Measurements from ENCODE around the gene LINS1.
"Not testable (repeated sequence)": the region's sequence is repeated elsewhere in the genome, so short reads cannot be mapped to it uniquely, and the experiment has no call there.

Gene LINS1

GRCh38 chr15:100602823-100603393 is 924 bp upstream of the LINS1 start:
- peak overlapping the region; percentile 69 to 95 (median 87) for H3K4me3 ChIP-seq

DNA sequence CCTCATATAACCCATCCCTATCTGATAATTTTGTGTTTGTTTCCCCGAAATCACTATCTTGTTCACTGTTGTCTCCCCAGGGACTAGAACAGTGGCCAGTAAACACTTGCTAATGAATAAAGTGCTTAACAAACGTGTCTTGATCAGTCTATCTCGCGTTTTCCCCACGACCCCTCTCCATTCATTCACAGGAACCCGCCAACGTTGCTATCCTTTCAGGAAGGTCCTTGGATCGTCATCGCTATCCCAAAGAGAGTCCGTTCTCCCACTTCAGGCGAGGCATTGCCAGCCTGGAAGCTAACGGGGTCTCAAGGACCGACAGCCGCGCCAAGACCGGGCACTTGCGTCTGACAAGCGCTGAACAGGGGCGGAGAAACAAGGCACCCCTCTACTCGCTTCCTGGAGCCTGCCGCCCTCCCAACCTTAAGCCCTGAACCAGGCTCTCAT is 344 bp downstream of the LINS1 start:
- Histone ChIP-seq H3K4me3 (peak overlapping the region; percentile 64 to 92 (median 78)), H3K27ac (peak overlapping the region; percentile 2 to 95 (median 90))

More at GRCh38 chr15:100602823-100603393, 924 bp upstream of the LINS1 start:
- H3K27ac ChIP-seq: peak overlapping the region in 20 of 21 experiments; percentile 66 to 95 (median 87)

- H3K27ac ChIP-seq: peak overlapping the region in 19 of 21 experiments; percentile 77 to 95 (median 91)
- H3K4me3 ChIP-seq: peak overlapping the region; percentile 64 to 92 (median 78)
These were observed 821 bp downstream of the LINS1 start for GRCh38 chr15:100601163-100601562.

GRCh38 chr15:100598655-100599054 is 3.3 kb downstream of the LINS1 start:
- Histone ChIP-seq H3K4me3 (no peak overlapping the region), H3K27ac (peak overlapping the region in 7 of 21 experiments; percentile 18 to 89 (median 60))

DNA sequence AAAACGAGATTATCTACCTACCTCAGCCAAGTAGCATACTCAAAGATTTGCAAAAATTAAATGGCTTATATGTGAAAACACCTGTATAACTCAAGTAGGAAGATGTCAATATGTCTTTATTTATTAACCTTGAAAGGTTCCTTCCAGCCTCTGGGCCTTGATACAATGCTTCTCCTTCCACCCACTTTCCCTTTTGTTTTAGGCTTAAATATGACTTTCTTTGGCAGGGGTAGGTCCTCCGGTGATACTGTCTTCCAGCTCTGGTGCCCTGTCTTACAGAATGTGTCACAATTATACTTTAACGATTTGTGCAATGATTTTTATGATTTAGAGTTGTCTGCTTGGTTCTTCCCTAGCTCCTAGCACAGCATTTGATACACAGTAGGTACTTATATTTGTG is 4.1 kb downstream of the LINS1 start:
- Histone ChIP-seq H3K4me3 (no peak overlapping the region), H3K27ac (peak overlapping the region in 15 of 21 experiments; percentile 48 to 89 (median 74))

GRCh38 chr15:100596792-100597191 is 5.2 kb downstream of the LINS1 start:
- Histone ChIP-seq H3K4me3 (peak overlapping the region in 3 of 7 experiments; percentile 9 to 14 (median 10)), H3K27ac (peak overlapping the region; percentile 9 to 89 (median 75))

DNA sequence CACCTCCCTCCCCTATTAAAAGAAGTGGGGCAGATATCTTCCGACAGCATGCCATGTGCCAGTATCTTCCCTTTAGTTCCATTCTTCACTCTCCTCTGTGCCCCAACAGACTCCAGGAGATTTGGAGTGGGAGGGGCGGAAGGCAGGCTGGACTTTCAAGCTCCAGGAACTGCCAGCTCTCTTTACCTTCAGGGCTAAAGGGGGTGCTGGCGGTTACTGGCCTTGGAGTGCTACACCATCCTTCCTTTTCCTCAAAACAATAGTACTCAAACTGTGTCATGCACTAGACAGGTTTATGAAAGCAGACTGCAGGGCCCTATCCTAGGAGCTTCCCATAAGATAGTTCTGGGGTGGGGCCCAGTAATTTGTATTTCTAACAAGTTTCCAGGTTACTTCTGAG is 6.0 kb downstream of the LINS1 start:
- H3K27ac ChIP-seq: peak overlapping the region in 20 of 21 experiments; percentile 54 to 89 (median 75)
- peak overlapping the region in 1 of 7 experiments; percentile 9 for H3K4me3 ChIP-seq

- Histone ChIP-seq H3K27ac (no peak overlapping the region), H3K4me3 (no peak overlapping the region)
These were observed 8.6 kb downstream of the LINS1 start for GRCh38 chr15:100593431-100593830.

DNA sequence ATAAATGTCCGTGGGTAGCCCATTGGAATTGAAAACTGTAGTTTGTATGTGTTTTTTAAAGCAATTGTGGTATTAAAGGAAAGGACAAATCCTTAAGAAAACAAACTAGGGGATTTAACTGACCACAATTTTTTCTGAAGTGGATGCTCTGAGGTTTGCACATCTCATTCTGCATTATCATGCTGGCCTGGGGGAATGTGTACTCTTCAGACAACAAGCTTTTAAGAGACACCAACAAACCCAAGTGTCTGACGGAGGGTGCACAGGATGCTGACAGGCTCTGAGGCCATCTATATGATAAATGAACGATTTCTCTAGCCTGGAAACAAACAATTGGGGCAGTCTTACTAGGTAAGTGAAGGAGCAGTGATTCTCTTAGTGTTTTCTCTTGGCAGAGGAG is 9.1 kb downstream of the LINS1 start:
- H3K4me3 ChIP-seq: no peak overlapping the region
- no peak overlapping the region for H3K27ac ChIP-seq

DNA sequence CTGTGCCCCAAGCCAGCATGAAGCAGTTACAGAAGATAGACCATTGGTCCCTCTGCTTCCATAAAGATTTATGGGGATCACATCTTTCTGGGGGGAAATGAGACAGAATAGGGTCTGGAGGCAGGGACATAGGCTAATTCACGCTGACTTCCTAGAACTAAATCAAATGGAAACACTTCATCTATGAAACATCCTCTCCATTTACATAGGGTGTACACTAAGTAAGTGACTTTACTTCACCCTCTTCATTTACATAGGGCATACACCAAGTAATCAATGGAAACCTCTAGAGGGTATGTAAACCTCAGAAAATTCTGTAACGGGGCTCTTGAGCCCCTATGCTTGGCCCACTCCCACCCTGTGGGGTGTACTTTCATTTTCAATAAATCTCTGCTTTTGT is 10.1 kb downstream of the LINS1 start:
- no peak overlapping the region for H3K4me3 ChIP-seq
- no peak overlapping the region for H3K27ac ChIP-seq

- not testable (repeated sequence) for H3K27ac ChIP-seq, H3K4me3 ChIP-seq
These were observed 10.8 kb downstream of the LINS1 start for GRCh38 chr15:100591163-100591562.

- Histone ChIP-seq H3K4me3 (no peak overlapping the region), H3K27ac (no peak overlapping the region)
These were observed 13.2 kb downstream of the LINS1 start for GRCh38 chr15:100588638-100589242.

DNA sequence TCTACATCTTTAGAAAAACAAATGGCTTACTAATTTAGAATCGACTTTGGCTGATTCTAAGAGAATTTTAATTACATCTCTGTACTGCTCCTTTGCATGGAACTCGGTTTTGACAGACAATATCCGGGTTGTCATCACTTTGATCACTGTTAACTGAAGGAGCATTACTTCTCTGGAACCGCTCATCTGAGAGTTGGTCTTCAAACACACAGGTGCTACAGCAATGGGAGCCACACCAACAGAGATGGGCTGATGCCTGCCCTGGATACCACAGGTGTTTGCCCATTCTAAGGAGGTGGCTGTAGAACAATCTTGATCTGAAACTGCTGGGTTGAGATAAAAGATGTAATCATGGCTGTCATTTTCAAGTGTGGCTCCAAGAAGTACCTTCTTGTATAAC is 21.6 kb downstream of the LINS1 start:
- Histone ChIP-seq H3K27ac (no peak overlapping the region), H3K4me3 (no peak overlapping the region)

DNA sequence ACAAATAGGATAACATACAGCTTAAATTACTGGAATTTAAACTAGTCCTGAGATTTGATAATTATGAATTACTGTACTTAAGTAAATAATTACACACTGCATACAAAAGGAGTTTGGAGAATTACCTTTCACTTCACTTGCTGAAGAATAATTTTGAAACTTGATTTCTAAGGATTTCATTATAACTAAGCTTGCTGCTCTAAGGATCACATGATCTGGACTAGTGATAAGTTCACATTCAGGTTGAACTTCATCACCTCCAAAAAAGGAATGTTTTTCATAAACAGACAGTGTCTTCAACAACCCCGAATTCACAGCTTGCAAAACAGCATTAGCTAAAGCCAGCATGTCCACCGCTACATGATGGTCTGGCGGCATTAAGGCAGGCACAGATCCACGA is 28.5 kb downstream of the LINS1 start:
- no peak overlapping the region for H3K4me3 ChIP-seq
- no peak overlapping the region for H3K27ac ChIP-seq

DNA sequence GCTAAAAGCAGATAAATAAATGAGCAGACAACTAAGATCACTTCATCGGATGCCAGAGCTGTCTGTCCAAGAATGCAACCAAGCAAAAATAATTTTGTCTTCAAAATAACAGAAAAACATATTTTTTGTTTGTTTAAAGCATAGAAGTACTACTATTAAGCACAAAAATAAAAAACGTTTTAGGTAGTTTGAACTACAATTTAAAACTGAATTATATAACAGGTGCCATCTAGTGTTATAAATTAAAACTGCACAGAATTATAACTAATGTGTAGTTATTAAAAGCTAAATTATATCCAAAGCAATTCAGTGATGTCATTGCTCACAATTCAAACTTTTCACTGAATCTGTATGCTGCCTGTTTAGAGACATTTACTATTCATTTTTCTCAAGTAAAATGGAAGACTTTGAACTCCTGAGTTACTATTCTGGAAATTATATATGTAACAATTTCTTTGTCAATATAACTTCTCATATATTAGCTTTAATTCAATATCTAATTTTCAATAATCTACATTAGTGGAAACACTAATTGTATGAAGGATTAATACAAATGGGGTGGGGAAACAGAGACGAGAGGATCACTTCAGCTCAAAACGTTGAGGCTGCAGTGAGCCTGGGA is 29.5 kb downstream of the LINS1 start:
- Histone ChIP-seq H3K4me3 (no peak overlapping the region), H3K27ac (peak overlapping the region in 1 of 21 experiments; percentile 33)

- Histone ChIP-seq H3K27ac (peak overlapping the region in 1 of 21 experiments; percentile 33), H3K4me3 (no peak overlapping the region)
These were observed 30.3 kb downstream of the LINS1 start for GRCh38 chr15:100571592-100572167.

GRCh38 chr15:100570735-100571313 is 31.2 kb downstream of the LINS1 start:
- Histone ChIP-seq H3K4me3 (no peak overlapping the region), H3K27ac (no peak overlapping the region)

DNA sequence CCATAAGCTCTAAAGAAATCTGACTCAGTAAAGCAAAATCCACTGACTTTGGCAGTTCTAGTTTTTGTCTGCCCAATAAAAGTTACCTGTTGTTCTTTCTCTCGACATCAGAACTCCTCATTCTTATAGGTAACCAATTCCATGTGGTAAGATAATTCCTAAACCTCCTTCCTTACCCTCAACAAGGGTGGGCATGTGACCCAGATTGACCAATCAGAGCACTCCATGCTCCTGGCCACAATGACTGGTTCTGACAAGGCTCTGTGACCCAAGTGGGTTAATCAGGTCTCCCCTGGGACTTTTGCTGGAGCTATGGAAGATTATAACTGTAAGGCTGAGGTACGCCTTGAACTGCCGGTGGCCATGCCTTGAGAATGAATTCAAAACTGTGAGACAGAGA is 31.7 kb downstream of the LINS1 start:
- no peak overlapping the region for H3K27ac ChIP-seq
- H3K4me3 ChIP-seq: no peak overlapping the region

DNA sequence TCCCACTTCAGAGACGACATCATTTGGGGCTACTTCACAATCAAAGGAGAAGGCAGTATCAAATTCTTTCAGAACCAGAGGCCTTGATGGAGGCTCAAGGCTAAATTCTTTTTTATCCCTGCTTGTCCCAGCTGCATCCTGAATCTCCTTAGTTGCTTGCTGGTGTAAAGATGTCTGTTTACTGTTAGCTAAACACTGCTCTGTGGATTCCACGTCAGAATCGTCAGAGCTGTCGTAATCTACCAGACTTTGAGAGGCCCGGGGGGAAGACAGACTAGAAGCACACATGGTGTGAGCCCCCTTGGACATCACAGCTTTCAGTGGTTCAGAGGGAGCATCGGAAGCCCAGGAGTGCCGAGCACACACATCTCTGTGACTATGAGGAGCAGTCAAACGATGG is 32.6 kb downstream of the LINS1 start:
- no peak overlapping the region for H3K27ac ChIP-seq

More for the DNA sequence above, 32.6 kb downstream of the LINS1 start:
- no peak overlapping the region for H3K4me3 ChIP-seq

All from skin epidermis (tissue), 12 donors.